Stimulated activated CD8-positive, alpha-beta memory T cell treated with anti-CD3 and anti-CD28 coated beads, Interleukin-7, amount 100 ng/mL, for 48 hours (primary cell): ENCODE data around the gene FAM53A.
"Not testable (repeated sequence)": the region's sequence is repeated elsewhere in the genome, so short reads cannot be mapped to it uniquely, and the experiment has no call there.

ENCODE experiments used
- DNase-seq, 2 donors: peaks; one replicate each; pipeline ENCODE4 v3.0.0-alpha.2; 2020; ENCODE audit warnings: low read depth in 1 of 2; ENCODE audit errors: extremely low read depth in 1 of 2

FAM53A gene

GRCh38 chr4:1686440-1687036 is 2.4 kb upstream of the FAM53A start:
- no peak for DNase-seq

- DNase-seq = no peak
Observed at GRCh38 chr4:1685235-1686150, 1.4 kb upstream of the FAM53A start.

GRCh38 chr4:1684506-1685234 is 557 bp upstream of the FAM53A start:
- peak in 1 of 2 donors; percentile 81 for DNase-seq

GRCh38 chr4:1683261-1683735 is 815 bp downstream of the FAM53A start:
- no peak for DNase-seq

- DNase-seq = no peak
Observed at GRCh38 chr4:1682860-1683259, 1.3 kb downstream of the FAM53A start.

- DNase-seq = no peak
Observed at GRCh38 chr4:1678244-1678643, 5.9 kb downstream of the FAM53A start.

- DNase-seq = no peak
Observed at GRCh38 chr4:1676605-1677525, 7.2 kb downstream of the FAM53A start.

GRCh38 chr4:1675802-1676137 is 8.3 kb downstream of the FAM53A start:
- no peak for DNase-seq

- no peak for DNase-seq
Observed at GRCh38 chr4:1675136-1675801, 8.8 kb downstream of the FAM53A start.

- DNase-seq = no peak
Observed at GRCh38 chr4:1674682-1675081, 9.4 kb downstream of the FAM53A start.

- DNase-seq = no peak
Observed at GRCh38 chr4:1673671-1674070, 10.4 kb downstream of the FAM53A start.

GRCh38 chr4:1671011-1671410 is 13.1 kb downstream of the FAM53A start:
- not testable (repeated sequence) for DNase-seq

- DNase-seq = no peak
Observed at GRCh38 chr4:1670279-1670678, 13.8 kb downstream of the FAM53A start.

- no peak for DNase-seq
Observed at GRCh38 chr4:1669850-1670249, 14.3 kb downstream of the FAM53A start.

- DNase-seq = no peak
Observed at GRCh38 chr4:1669270-1669669, 14.8 kb downstream of the FAM53A start.

GRCh38 chr4:1668488-1668840 is 15.6 kb downstream of the FAM53A start:
- no peak for DNase-seq

- no peak for DNase-seq
Observed at GRCh38 chr4:1667273-1667672, 16.8 kb downstream of the FAM53A start.

- no peak for DNase-seq
Observed at GRCh38 chr4:1666391-1666790, 17.7 kb downstream of the FAM53A start.

- no peak for DNase-seq
Observed at GRCh38 chr4:1664141-1664540, 20.0 kb downstream of the FAM53A start.

- no peak for DNase-seq
Observed at GRCh38 chr4:1663549-1663948, 20.6 kb downstream of the FAM53A start.
